Kidney epithelial cell (primary cell): ENCODE results near the gene CLIC4. TPM values are rescaled to one million over a fixed set of nuclear protein-coding genes. Genes with fewer than 3 reads are reported as not detected.

ENCODE experiments used
- DNase-seq: peaks from one replicate; pipeline ENCODE4 v3.0.0-alpha.2; 2010; ENCODE audit warnings: low read depth
- H3K27me3 ChIP-seq: 2 replicates; pipeline ENCODE4 v1.6.0; 2011; ENCODE audit warnings: low read length; ENCODE audit not compliant: control insufficient read depth, insufficient read depth
- H3K36me3 ChIP-seq: 2 replicates; pipeline ENCODE4 v1.5.1; 2011; ENCODE audit warnings: low read length; ENCODE audit not compliant: control insufficient read depth, insufficient read depth
- H3K4me3 ChIP-seq: 2 replicates; pipeline ENCODE4 v1.5.1; 2011; ENCODE audit warnings: low read depth, mild to moderate bottlenecking, control low read depth, low read length
- CTCF ChIP-seq: IDR thresholded peaks from 2 replicates; pipeline ENCODE4 v1.5.1; 2011; ENCODE audit warnings: mild to moderate bottlenecking, moderate library complexity, low read length, control low read depth, inconsistent platforms; ENCODE audit not compliant: insufficient read depth, poor library complexity, severe bottlenecking
- total RNA-seq: library from RNA; depleted of rRNA; stranded (reverse); fragments of >200 nt; gene quantifications from 2 replicates; pipeline ENCODE4 v1.2.3, GENCODE V29; 2015

Gene CLIC4
- total RNA-seq, 1 donor from 2014 or later = 224 TPM

GRCh38 chr1:24768873-24769605 is 23.8 kb downstream of the CLIC4 start:
- TF ChIP-seq CTCF = no peak

GRCh38 chr1:24769656-24770651 is 24.7 kb downstream of the CLIC4 start:
- H3K4me3 ChIP-seq = no peak overlapping the region
- no peaks in the 10 kb centered on the region for H3K36me3 ChIP-seq
- no peak for TF ChIP-seq CTCF
- no peaks in the 10 kb centered on the region for H3K27me3 ChIP-seq
- peak; percentile 89 for DNase-seq

More at GRCh38 chr1:24768873-24769605, 23.8 kb downstream of the CLIC4 start:
- Histone ChIP-seq H3K27me3 (no peaks in the 10 kb centered on the region), H3K36me3 (no peaks in the 10 kb centered on the region), H3K4me3 (no peak overlapping the region)
- DNase-seq = no peak

GRCh38 chr1:24770881-24771280 is 25.6 kb downstream of the CLIC4 start:
- Histone ChIP-seq H3K27me3 (no peaks in the 10 kb centered on the region), H3K4me3 (no peak overlapping the region), H3K36me3 (no peaks in the 10 kb centered on the region)
- DNase-seq = no peak
- TF ChIP-seq CTCF = no peak

GRCh38 chr1:24771574-24771973 is 26.3 kb downstream of the CLIC4 start:
- Histone ChIP-seq H3K36me3 (no peaks in the 10 kb centered on the region), H3K4me3 (no peak overlapping the region), H3K27me3 (no peaks in the 10 kb centered on the region)
- no peak for TF ChIP-seq CTCF
- no peak for DNase-seq

GRCh38 chr1:24773618-24774017 is 28.4 kb downstream of the CLIC4 start:
- TF ChIP-seq CTCF = no peak
- Histone ChIP-seq H3K4me3 (no peak overlapping the region), H3K36me3 (no peaks in the 10 kb centered on the region), H3K27me3 (no peaks in the 10 kb centered on the region)
- DNase-seq = no peak
